Transverse colon (tissue), 4 donors: Measurements from ENCODE around the gene KCNH2. TPM values are rescaled to one million over a fixed set of nuclear protein-coding genes. Genes with fewer than 3 reads are reported as not detected.
"Not testable (repeated sequence)": the region's sequence is repeated elsewhere in the genome, so short reads cannot be mapped to it uniquely, and the experiment has no call there.

Experiments
- DNase-seq: peaks from one replicate; pipeline ENCODE4 v3.0.0-alpha.2; 2019
- H3K27ac ChIP-seq, 4 donors: fragments of 200-600 bp; sonication (generic); 2 replicates each; pipeline ENCODE4 v1.5.1; 2016 to 2018; ENCODE audit warnings: inconsistent platforms in 4 of 4
- H3K27me3 ChIP-seq: fragments of 200-600 bp; sonication (generic); 2 replicates; pipeline ENCODE4 v1.5.1; 2017; ENCODE audit warnings: inconsistent platforms
- H3K36me3 ChIP-seq, 4 donors: fragments of 200-600 bp; sonication (generic); 2 replicates each; pipeline ENCODE4 v1.5.1; 2017 to 2019; ENCODE audit warnings: inconsistent platforms in 4 of 4
- H3K4me1 ChIP-seq, 4 donors: fragments of 200-600 bp; sonication (generic); 2 replicates each; pipeline ENCODE4 v1.5.1; 2017 to 2020; ENCODE audit warnings: inconsistent platforms in 4 of 4
- H3K4me3 ChIP-seq, 4 donors: fragments of 200-600 bp; sonication (generic); 1 replicate in 1 of 4; 2 replicates in 3 of 4; pipeline versions ENCODE4 v1.5.1 to v1.6.1; 2017 to 2019; ENCODE audit warnings: inconsistent platforms in 4 of 4
- H3K9me3 ChIP-seq, 2 donors: fragments of 200-600 bp; sonication (generic); 2 replicates each; pipeline ENCODE4 v1.5.1; 2017 to 2019; ENCODE audit warnings: inconsistent platforms in 2 of 2
- EP300 ChIP-seq: sonication (generic); formaldehyde crosslinking; IDR thresholded peaks from one replicate; pipeline ENCODE4 v1.6.1; 2017; ENCODE audit warnings: antibody characterized with exemption, low read depth
- POLR2A ChIP-seq: fragments of 450-650 bp; IDR thresholded peaks from one replicate; pipeline ENCODE4 v1.6.1; 2016; ENCODE audit warnings: antibody characterized with exemption, mild to moderate bottlenecking, moderate library complexity
- POLR2AphosphoS5 ChIP-seq, 3 donors: sonication (generic); formaldehyde crosslinking; IDR thresholded peaks; one replicate each; pipeline ENCODE4 v1.6.1; 2016; ENCODE audit warnings: antibody characterized with exemption in 3 of 3
- WGBS, 2 donors: methylation state at CpG; one replicate each; pipeline ENCODE4 v1.1.5; 2018; ENCODE audit warnings: low coverage in 1 of 2; 5-methylcytosine and 5-hydroxymethylcytosine counted together
- in situ Hi-C, 4 donors: fragments of 200-750 bp; cut with MboI; loops; one replicate each; pipeline versions ENCODE4 v1.15.0 to v1.15.1; 2017; ENCODE audit warnings: low sequenced_read_pairs in 3 of 4, low pct_ligation_motif_present in 1 of 4, low pct_unique_long_range_greater_than_20kb in 1 of 4
- intact Hi-C: fragments of 100-400 bp; cut with DNase I; formaldehyde crosslinking; loops from one replicate; pipeline ENCODE4 v1.15.1; 2023; ENCODE audit warnings: low total_unique reads
- total RNA-seq, 4 donors: library from RNA; depleted of rRNA; stranded (reverse); fragments of >200 nt; gene quantifications; one replicate each; pipeline ENCODE4 v1.1.0, GENCODE V29; 2016
- TF ChIP-seq, protein P1 (sequence below), 5 experiments: fragments of 200-600 bp in 3 of 5; fragments of 450-650 bp in 2 of 5; sonication (generic) in 3 of 5; IDR thresholded peaks; 1 replicate in 2 of 5; 2 replicates in 3 of 5; pipeline ENCODE4 v1.5.1; 2016 to 2017; ENCODE audit warnings: antibody characterized with exemption in 5 of 5, inconsistent platforms in 3 of 5, mild to moderate bottlenecking in 2 of 5, moderate library complexity in 1 of 5

KCNH2 gene
- total RNA-seq, 4 donors from 2014 or later, result 9.5 to 39.0 (median 19.3) TPM

- Histone ChIP-seq H3K27me3 (peaks cover 3% of the 10 kb centered on the region), H3K4me3 (no peak overlapping the region), H3K4me1 (no peaks in the 10 kb centered on the region), H3K9me3 (no peaks in the 10 kb centered on the region), H3K36me3 (no peaks in the 10 kb centered on the region), H3K27ac (no peak overlapping the region)
- no peak for DNase-seq
- in situ Hi-C loops (no loop called here), intact Hi-C loops (no loop called here)
- 76 to 81% methylated on average over 3 to 11 of the region's 11 CpGs for WGBS, 2 donors
- TF ChIP-seq, protein P1, sequence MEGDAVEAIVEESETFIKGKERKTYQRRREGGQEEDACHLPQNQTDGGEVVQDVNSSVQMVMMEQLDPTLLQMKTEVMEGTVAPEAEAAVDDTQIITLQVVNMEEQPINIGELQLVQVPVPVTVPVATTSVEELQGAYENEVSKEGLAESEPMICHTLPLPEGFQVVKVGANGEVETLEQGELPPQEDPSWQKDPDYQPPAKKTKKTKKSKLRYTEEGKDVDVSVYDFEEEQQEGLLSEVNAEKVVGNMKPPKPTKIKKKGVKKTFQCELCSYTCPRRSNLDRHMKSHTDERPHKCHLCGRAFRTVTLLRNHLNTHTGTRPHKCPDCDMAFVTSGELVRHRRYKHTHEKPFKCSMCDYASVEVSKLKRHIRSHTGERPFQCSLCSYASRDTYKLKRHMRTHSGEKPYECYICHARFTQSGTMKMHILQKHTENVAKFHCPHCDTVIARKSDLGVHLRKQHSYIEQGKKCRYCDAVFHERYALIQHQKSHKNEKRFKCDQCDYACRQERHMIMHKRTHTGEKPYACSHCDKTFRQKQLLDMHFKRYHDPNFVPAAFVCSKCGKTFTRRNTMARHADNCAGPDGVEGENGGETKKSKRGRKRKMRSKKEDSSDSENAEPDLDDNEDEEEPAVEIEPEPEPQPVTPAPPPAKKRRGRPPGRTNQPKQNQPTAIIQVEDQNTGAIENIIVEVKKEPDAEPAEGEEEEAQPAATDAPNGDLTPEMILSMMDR (IDR thresholded peaks at IDR 0.05), result no peak
- TF ChIP-seq POLR2AphosphoS5 (IDR thresholded peaks at IDR 0.05) (no peak), POLR2A (no peak), EP300 (no peak)
Measured at GRCh38 chr7:150911590-150912267, 66.4 kb downstream of the KCNH2 start.

- no peak for DNase-seq
- 55 to 61% methylated on average over 8 to 12 of the region's 12 CpGs for WGBS, 2 donors
- Histone ChIP-seq H3K27ac (no peak overlapping the region), H3K36me3 (no peaks in the 10 kb centered on the region), H3K9me3 (no peaks in the 10 kb centered on the region), H3K4me1 (no peaks in the 10 kb centered on the region), H3K4me3 (no peak overlapping the region), H3K27me3 (peaks cover 3% of the 10 kb centered on the region)
- in situ Hi-C loops (no loop called here), intact Hi-C loops (no loop called here)
- TF ChIP-seq, protein P1 (IDR thresholded peaks at IDR 0.05), result no peak
- no peak for TF ChIP-seq POLR2A
- no peak for TF ChIP-seq EP300
- TF ChIP-seq POLR2AphosphoS5 (IDR thresholded peaks at IDR 0.05), result no peak
Measured at GRCh38 chr7:150910996-150911422, 67.1 kb downstream of the KCNH2 start.

DNA sequence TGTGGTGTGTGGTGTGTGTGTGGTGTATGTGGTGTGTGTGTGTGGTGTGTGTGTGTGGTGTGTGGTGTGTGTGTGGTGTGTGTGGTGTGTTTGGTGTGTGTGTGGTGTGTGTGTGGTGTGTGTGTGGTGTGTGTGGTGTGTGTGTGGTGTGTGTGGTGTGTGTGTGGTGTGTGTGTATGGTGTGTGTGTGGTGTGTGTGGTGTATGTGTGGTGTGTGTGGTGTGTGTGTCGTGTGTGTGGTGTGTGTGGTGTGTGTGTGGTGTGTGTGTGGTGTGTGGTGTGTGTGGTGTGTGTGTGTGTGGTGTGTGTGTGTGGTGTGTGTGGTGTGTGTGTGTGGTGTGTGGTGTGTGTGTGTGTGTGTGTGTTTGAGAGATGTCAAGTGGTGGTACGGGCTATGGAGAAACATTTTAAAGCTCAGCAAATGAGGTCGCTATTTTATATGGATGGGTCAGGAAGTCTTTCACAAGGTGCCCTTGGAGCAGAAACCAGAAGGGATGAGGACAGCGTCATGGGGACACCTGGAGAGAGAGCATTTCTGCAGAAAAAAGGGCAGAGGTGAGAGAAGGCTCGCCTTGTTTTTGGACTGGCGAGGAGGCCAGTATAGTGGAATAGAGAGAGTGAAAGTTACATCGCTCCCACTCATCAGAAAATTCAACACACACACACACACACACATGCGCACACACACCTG, 67.7 kb downstream of the KCNH2 start:
- H3K36me3 ChIP-seq, H3K4me1 ChIP-seq, H3K27ac ChIP-seq, H3K27me3 ChIP-seq, intact Hi-C loops, H3K4me3 ChIP-seq, DNase-seq, H3K9me3 ChIP-seq, in situ Hi-C loops: not testable (repeated sequence)
- WGBS, 2 donors, result 62 to 70% methylated on average over 8 of the region's 8 CpGs

DNA sequence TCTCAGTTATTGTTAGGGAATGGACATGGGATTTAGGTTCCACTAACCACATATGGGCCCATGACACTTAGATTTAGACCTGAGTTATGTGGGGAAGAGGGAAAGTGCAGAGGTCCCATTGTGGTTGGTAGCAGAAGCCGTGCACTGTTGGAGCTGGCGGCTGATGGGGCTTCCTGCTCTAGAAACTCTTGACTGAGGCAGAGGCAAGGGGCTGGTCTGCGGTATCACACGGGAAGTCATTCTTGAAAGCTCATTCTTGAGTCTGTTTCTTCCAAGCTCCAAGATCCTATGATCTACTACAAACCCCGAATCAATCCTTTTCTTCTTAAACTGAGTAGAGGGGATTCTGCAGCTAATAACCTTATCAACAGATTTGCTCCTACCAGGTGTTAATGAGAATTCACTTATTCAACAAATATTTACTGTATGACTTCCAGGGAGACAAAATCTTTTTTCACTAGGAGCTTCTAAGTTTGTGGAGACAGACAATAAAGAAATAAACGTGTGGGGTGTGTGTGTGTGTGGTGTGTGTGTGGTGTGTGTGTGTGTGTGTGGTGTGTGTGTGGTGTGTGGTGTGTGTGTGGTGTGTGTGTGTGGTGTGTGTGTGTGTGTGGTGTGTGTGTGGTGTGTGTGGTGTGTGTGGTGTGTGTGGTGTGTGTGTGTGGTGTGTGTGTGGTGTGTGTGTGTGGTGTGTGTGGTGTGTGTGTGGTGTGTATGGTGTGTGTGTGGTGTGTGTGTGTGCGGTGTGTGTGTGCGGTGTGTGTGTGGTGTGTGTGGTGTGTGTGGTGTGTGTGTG, 68.7 kb downstream of the KCNH2 start:
- 64 to 67% methylated on average over 4 to 8 of the region's 8 CpGs for WGBS, 2 donors

More for the DNA sequence above, 68.7 kb downstream of the KCNH2 start:
- peaks cover 3% of the 10 kb centered on the region for H3K27me3 ChIP-seq
- in situ Hi-C loops, result no loop called here
- H3K27ac ChIP-seq, result no peak overlapping the region
- intact Hi-C loops, result no loop called here
- peaks cover 1 to 5% (median 2%) of the 10 kb centered on the region in 4 donors for H3K4me1 ChIP-seq
- no peak overlapping the region for H3K4me3 ChIP-seq
- H3K36me3 ChIP-seq, result no peaks in the 10 kb centered on the region
- no peak for DNase-seq
- H3K9me3 ChIP-seq, result no peaks in the 10 kb centered on the region
- no peak for TF ChIP-seq POLR2A
- TF ChIP-seq, protein P1 (IDR thresholded peaks at IDR 0.05), result no peak
- TF ChIP-seq EP300, result no peak
- TF ChIP-seq POLR2AphosphoS5 (IDR thresholded peaks at IDR 0.05), result no peak
